Cardiac muscle cell (in vitro differentiated cells and primary cell): ENCODE measurements around the gene BPIFA2. TPM values are rescaled to one million over a fixed set of nuclear protein-coding genes. Genes with fewer than 3 reads are reported as not detected.

Source experiments
- DNase-seq, 2 donors: peaks; one replicate each; pipeline versions ENCODE4 v3.0.0 to v3.0.0-alpha.2; 2010 to 2017; ENCODE audit warnings: low read depth in 1 of 2, low spot score in 1 of 2
- H3K27ac ChIP-seq: fragments of 200-600 bp; sonication (generic); 2 replicates; pipeline ENCODE4 v1.5.1; 2016
- H3K27me3 ChIP-seq: fragments of 200-600 bp; sonication (generic); 2 replicates; pipeline ENCODE4 v1.6.0; 2016; ENCODE audit warnings: control low read depth
- H3K36me3 ChIP-seq: fragments of 200-600 bp; sonication (generic); 2 replicates; pipeline ENCODE4 v1.5.1; 2016; ENCODE audit warnings: control low read depth
- H3K4me1 ChIP-seq: fragments of 200-600 bp; sonication (generic); 2 replicates; pipeline ENCODE4 v1.8.1; 2017; ENCODE audit warnings: low read depth, mild to moderate bottlenecking, mixed run types
- H3K4me3 ChIP-seq: fragments of 200-600 bp; sonication (generic); 2 replicates; pipeline ENCODE4 v1.5.1; 2016; ENCODE audit warnings: mild to moderate bottlenecking
- H3K9me3 ChIP-seq: fragments of 200-600 bp; sonication (generic); 2 replicates; pipeline ENCODE4 v1.5.1; 2017; ENCODE audit warnings: low read depth, mild to moderate bottlenecking, control low read depth
- polyA plus RNA-seq: library from polyadenylated mRNA; unstranded; fragments of >200 nt; fragmentation: Nextera tagmentation; extraction: Ambion mirVana; gene quantifications from 2 replicates; pipeline ENCODE4 v1.2.1, GENCODE V29; 2016
- total RNA-seq: library from RNA; depleted of rRNA; stranded (reverse); fragments of >200 nt; gene quantifications from 2 replicates; pipeline ENCODE4 v1.2.3, GENCODE V29; 2016
- TF ChIP-seq, protein P1 (sequence below): IDR thresholded peaks from 2 replicates; pipeline ENCODE4 v1.5.1; 2012; ENCODE audit warnings: low read depth, mild to moderate bottlenecking, low read length

BPIFA2 gene
- total and polyA plus RNA-seq, 2 experiments from 2014 or later: not detected

DNA sequence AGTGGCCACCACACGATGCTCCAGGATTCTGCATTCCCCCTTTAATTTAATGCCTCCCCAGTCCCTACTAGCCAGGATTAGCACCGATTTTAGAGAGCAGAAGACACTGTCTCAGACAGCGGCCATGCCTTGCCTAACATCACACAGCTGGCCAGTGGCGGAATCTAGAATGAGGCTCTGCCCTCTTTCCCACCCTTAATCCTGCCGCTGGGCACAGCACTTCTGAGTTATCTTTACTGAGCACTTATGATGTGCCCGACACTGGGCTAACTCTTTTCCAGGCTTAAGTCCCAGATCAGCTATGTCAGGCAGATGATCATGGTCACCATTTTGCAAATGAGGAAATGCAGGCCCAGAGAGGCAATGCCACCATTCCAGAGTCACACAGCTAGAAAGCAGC lies 5.6 kb upstream of the BPIFA2 start:
- H3K27ac ChIP-seq: no peak overlapping the region
- no peaks in the 10 kb centered on the region for H3K9me3 ChIP-seq
- no peak overlapping the region for H3K4me3 ChIP-seq
- no peak for DNase-seq
- TF ChIP-seq, protein P1, sequence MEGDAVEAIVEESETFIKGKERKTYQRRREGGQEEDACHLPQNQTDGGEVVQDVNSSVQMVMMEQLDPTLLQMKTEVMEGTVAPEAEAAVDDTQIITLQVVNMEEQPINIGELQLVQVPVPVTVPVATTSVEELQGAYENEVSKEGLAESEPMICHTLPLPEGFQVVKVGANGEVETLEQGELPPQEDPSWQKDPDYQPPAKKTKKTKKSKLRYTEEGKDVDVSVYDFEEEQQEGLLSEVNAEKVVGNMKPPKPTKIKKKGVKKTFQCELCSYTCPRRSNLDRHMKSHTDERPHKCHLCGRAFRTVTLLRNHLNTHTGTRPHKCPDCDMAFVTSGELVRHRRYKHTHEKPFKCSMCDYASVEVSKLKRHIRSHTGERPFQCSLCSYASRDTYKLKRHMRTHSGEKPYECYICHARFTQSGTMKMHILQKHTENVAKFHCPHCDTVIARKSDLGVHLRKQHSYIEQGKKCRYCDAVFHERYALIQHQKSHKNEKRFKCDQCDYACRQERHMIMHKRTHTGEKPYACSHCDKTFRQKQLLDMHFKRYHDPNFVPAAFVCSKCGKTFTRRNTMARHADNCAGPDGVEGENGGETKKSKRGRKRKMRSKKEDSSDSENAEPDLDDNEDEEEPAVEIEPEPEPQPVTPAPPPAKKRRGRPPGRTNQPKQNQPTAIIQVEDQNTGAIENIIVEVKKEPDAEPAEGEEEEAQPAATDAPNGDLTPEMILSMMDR: no peak
- H3K27me3 ChIP-seq: no peaks in the 10 kb centered on the region
- H3K4me1 ChIP-seq: no peaks in the 10 kb centered on the region
- no peaks in the 10 kb centered on the region for H3K36me3 ChIP-seq

DNA sequence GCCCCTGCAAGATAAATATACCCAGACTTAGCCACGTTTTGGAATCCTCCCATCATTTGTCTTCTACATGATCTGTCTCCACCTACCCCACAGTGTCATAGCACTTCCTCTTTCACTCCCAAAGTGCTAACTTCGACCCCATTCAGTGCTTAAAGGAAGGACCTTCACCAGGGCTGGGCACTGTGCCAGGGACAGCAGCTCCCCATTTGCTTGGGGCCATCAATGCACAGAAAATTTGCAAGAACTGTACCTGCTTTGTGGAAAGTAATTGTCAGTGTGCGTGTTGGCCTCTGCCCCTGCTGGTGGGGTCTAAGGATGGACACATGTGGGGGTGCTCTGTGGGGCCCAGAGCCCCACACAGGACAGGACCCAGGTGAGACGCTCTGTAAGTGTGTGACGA lies 5.2 kb upstream of the BPIFA2 start:
- Histone ChIP-seq H3K9me3 (no peaks in the 10 kb centered on the region), H3K4me1 (no peaks in the 10 kb centered on the region), H3K27me3 (no peaks in the 10 kb centered on the region), H3K27ac (no peak overlapping the region), H3K4me3 (no peak overlapping the region), H3K36me3 (no peaks in the 10 kb centered on the region)
- DNase-seq: no peak
- TF ChIP-seq, protein P1: no peak

GRCh38 chr20:33163856-33164762 lies 3.9 kb upstream of the BPIFA2 start:
- no peak for DNase-seq
- TF ChIP-seq, protein P1: no peak
- Histone ChIP-seq H3K4me3 (no peak overlapping the region), H3K9me3 (no peaks in the 10 kb centered on the region), H3K36me3 (no peaks in the 10 kb centered on the region), H3K4me1 (no peaks in the 10 kb centered on the region), H3K27me3 (no peaks in the 10 kb centered on the region), H3K27ac (no peak overlapping the region)

GRCh38 chr20:33164763-33165095 lies 3.2 kb upstream of the BPIFA2 start:
- Histone ChIP-seq H3K36me3 (no peaks in the 10 kb centered on the region), H3K27me3 (no peaks in the 10 kb centered on the region), H3K9me3 (no peaks in the 10 kb centered on the region), H3K4me1 (no peaks in the 10 kb centered on the region), H3K27ac (no peak overlapping the region), H3K4me3 (no peak overlapping the region)
- TF ChIP-seq, protein P1: no peak
- DNase-seq: no peak

DNA sequence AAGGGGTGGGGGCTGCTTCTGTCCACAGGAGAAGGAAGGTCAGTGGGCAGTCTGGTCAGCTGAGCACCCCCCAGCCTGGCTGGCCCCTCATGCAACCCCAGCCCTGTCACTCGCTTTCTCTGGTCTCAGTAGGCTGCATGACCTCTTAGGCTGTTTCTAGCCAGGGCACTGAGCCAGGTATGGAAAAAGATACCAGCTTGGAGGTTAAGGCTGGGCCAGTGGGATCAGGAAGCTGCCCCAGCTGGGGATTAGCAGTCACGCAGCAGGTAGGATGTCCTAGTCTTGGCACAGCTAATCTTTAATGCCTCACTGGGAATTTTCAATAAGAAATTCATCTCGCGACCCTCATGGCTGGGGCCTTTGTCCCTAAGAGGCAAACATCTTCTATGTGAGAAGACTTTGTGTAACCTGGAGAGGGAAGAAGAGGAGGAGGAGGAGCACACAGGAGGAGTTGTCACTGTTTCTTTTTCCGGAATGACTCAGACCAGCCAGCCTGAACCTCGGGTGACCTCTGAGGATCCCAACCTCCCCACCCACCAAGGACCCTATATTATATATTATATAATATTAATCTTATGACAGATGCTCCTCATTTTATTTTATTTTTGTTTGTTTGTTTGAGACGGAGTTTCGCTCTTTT lies 2.4 kb upstream of the BPIFA2 start:
- Histone ChIP-seq H3K4me3 (no peak overlapping the region), H3K9me3 (no peaks in the 10 kb centered on the region), H3K27ac (no peak overlapping the region), H3K27me3 (no peaks in the 10 kb centered on the region), H3K4me1 (no peaks in the 10 kb centered on the region), H3K36me3 (no peaks in the 10 kb centered on the region)
- DNase-seq: no peak
- TF ChIP-seq, protein P1: no peak
